ENCODE results near the gene ZNF134. TPM values are rescaled to one million over a fixed set of nuclear protein-coding genes. Genes with fewer than 3 reads are reported as not detected.

The ZNF134 gene
- total RNA-seq, 1 experiment from 2014 or later, result 52.5 TPM

DNA sequence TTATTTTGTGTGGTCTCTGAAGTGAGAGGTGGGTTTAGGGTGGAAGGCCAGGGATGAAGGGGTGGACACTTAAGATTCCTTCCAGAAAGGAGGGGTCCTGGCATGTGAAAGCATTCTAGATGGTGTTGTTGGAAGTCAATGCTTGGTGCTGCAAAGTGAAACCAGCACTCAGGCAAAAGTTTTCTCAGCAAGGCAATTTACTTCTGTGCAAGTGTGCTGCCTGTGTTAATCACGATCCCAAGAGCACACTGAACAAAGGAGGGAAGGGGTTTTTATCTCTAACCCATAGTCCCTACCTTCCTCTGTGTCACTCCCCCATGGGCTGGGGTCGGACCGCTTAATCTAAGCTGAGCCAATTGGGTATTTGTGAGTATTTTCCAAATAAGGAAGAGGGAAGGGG lies 1.3 kb downstream of the ZNF134 start:
- Mint-ChIP-seq H3K4me1 (peaks cover 14% of the 10 kb centered on the region), H3K27ac (peak overlapping the region; percentile 89; the same call in 1 of the 2 replicates), H3K4me3 (peak overlapping the region; percentile 99), H3K27me3 (ENCODE audit: low read depth) (peaks cover 12% of the 10 kb centered on the region), H3K36me3 (peaks cover 61% of the 10 kb centered on the region), H3K9me3 (peaks cover 64% of the 10 kb centered on the region)
- ChIA-PET CTCF (no interaction called here), POLR2A (no interaction called here)
- DNase-seq (ENCODE audit: low spot score) (no peak), ATAC-seq (no peak)
- no peak for TF ChIP-seq EMX1 (CRISPR knock-in tag; IDR thresholded peaks at IDR 0.05)
- TF ChIP-seq, protein P1, sequence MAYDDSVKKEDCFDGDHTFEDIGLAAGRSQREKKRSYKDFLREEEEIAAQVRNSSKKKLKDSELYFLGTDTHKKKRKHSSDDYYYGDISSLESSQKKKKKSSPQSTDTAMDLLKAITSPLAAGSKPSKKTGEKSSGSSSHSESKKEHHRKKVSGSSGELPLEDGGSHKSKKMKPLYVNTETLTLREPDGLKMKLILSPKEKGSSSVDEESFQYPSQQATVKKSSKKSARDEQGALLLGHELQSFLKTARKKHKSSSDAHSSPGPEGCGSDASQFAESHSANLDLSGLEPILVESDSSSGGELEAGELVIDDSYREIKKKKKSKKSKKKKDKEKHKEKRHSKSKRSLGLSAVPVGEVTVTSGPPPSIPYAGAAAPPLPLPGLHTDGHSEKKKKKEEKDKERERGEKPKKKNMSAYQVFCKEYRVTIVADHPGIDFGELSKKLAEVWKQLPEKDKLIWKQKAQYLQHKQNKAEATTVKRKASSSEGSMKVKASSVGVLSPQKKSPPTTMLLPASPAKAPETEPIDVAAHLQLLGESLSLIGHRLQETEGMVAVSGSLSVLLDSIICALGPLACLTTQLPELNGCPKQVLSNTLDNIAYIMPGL (CRISPR knock-in tag; IDR thresholded peaks at IDR 0.05), result no peak
- TF ChIP-seq, protein P2, sequence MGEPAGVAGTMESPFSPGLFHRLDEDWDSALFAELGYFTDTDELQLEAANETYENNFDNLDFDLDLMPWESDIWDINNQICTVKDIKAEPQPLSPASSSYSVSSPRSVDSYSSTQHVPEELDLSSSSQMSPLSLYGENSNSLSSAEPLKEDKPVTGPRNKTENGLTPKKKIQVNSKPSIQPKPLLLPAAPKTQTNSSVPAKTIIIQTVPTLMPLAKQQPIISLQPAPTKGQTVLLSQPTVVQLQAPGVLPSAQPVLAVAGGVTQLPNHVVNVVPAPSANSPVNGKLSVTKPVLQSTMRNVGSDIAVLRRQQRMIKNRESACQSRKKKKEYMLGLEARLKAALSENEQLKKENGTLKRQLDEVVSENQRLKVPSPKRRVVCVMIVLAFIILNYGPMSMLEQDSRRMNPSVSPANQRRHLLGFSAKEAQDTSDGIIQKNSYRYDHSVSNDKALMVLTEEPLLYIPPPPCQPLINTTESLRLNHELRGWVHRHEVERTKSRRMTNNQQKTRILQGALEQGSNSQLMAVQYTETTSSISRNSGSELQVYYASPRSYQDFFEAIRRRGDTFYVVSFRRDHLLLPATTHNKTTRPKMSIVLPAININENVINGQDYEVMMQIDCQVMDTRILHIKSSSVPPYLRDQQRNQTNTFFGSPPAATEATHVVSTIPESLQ (CRISPR knock-in tag; IDR thresholded peaks at IDR 0.05), result no peak
- TF ChIP-seq KAT7 (CRISPR knock-in tag; IDR thresholded peaks at IDR 0.05; ENCODE audit: borderline replicate concordance), result no peak
- no peak for TF ChIP-seq HMGA2 (CRISPR knock-in tag; IDR thresholded peaks at IDR 0.05)
- TF ChIP-seq, protein P3, sequence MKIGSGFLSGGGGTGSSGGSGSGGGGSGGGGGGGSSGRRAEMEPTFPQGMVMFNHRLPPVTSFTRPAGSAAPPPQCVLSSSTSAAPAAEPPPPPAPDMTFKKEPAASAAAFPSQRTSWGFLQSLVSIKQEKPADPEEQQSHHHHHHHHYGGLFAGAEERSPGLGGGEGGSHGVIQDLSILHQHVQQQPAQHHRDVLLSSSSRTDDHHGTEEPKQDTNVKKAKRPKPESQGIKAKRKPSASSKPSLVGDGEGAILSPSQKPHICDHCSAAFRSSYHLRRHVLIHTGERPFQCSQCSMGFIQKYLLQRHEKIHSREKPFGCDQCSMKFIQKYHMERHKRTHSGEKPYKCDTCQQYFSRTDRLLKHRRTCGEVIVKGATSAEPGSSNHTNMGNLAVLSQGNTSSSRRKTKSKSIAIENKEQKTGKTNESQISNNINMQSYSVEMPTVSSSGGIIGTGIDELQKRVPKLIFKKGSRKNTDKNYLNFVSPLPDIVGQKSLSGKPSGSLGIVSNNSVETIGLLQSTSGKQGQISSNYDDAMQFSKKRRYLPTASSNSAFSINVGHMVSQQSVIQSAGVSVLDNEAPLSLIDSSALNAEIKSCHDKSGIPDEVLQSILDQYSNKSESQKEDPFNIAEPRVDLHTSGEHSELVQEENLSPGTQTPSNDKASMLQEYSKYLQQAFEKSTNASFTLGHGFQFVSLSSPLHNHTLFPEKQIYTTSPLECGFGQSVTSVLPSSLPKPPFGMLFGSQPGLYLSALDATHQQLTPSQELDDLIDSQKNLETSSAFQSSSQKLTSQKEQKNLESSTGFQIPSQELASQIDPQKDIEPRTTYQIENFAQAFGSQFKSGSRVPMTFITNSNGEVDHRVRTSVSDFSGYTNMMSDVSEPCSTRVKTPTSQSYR (CRISPR knock-in tag; IDR thresholded peaks at IDR 0.05), result no peak
- TF ChIP-seq FOXK1 (CRISPR knock-in tag; IDR thresholded peaks at IDR 0.05), result no peak
- no peak for TF ChIP-seq ESRRA (CRISPR knock-in tag; IDR thresholded peaks at IDR 0.05; ENCODE audit: borderline replicate concordance)
- TF ChIP-seq SMAD4 (CRISPR knock-in tag; IDR thresholded peaks at IDR 0.05), result no peak
- no peak for TF ChIP-seq MYBL2 (CRISPR knock-in tag; IDR thresholded peaks at IDR 0.05)
- TF ChIP-seq, protein P4, sequence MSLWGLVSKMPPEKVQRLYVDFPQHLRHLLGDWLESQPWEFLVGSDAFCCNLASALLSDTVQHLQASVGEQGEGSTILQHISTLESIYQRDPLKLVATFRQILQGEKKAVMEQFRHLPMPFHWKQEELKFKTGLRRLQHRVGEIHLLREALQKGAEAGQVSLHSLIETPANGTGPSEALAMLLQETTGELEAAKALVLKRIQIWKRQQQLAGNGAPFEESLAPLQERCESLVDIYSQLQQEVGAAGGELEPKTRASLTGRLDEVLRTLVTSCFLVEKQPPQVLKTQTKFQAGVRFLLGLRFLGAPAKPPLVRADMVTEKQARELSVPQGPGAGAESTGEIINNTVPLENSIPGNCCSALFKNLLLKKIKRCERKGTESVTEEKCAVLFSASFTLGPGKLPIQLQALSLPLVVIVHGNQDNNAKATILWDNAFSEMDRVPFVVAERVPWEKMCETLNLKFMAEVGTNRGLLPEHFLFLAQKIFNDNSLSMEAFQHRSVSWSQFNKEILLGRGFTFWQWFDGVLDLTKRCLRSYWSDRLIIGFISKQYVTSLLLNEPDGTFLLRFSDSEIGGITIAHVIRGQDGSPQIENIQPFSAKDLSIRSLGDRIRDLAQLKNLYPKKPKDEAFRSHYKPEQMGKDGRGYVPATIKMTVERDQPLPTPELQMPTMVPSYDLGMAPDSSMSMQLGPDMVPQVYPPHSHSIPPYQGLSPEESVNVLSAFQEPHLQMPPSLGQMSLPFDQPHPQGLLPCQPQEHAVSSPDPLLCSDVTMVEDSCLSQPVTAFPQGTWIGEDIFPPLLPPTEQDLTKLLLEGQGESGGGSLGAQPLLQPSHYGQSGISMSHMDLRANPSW (CRISPR knock-in tag; conservative IDR thresholded peaks at IDR 0.05; ENCODE audit: low read depth), result no peak

DNA sequence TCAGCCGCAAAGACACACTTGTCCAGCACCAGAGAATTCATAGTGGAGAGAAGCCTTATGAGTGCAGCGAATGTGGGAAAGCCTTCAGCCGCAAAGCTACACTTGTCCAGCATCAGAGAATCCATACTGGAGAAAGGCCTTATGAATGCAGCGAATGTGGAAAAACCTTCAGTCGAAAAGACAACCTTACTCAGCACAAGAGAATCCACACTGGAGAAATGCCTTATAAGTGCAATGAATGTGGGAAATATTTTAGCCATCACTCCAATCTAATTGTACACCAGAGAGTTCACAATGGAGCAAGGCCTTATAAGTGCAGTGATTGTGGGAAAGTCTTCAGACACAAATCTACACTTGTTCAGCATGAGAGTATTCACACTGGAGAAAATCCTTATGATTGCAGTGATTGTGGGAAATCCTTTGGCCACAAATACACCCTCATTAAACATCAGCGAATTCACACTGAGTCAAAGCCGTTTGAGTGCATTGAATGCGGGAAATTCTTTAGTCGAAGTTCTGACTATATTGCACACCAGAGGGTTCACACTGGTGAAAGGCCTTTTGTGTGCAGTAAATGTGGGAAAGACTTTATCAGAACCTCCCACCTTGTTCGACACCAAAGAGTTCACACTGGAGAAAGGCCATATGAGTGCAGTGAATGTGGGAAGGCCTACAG lies 6.8 kb downstream of the ZNF134 start:
- no peaks in the 10 kb centered on the region; the same call in 1 of the 2 replicates for H3K4me1 Mint-ChIP-seq
- no peak for DNase-seq (ENCODE audit: low spot score)
- peaks cover 12% of the 10 kb centered on the region for H3K27me3 Mint-ChIP-seq (ENCODE audit: low read depth)
- H3K36me3 Mint-ChIP-seq, result peaks cover 95% of the 10 kb centered on the region
- ChIA-PET CTCF (no interaction called here), POLR2A (no interaction called here)
- peaks cover 89% of the 10 kb centered on the region for H3K9me3 Mint-ChIP-seq
- ATAC-seq, result no peak
- H3K27ac Mint-ChIP-seq, result no peak overlapping the region
- no peak for TF ChIP-seq SMAD4 (CRISPR knock-in tag; IDR thresholded peaks at IDR 0.05)
- TF ChIP-seq NFYB (CRISPR knock-in tag; conservative IDR thresholded peaks at IDR 0.05; ENCODE audit: low read depth), result no peak
- no peak for TF ChIP-seq ZNF263 (CRISPR knock-in tag; IDR thresholded peaks at IDR 0.05; ENCODE audit: low read depth)
- TF ChIP-seq, protein P5, sequence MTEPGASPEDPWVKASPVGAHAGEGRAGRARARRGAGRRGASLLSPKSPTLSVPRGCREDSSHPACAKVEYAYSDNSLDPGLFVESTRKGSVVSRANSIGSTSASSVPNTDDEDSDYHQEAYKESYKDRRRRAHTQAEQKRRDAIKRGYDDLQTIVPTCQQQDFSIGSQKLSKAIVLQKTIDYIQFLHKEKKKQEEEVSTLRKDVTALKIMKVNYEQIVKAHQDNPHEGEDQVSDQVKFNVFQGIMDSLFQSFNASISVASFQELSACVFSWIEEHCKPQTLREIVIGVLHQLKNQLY (CRISPR knock-in tag; IDR thresholded peaks at IDR 0.05), result no peak
- peak; percentile 19; the same call in 1 of the 2 replicates for TF ChIP-seq GTF2I (CRISPR knock-in tag; conservative IDR thresholded peaks at IDR 0.05)
- no peak for TF ChIP-seq HMGA2 (CRISPR knock-in tag; IDR thresholded peaks at IDR 0.05)
- TF ChIP-seq, protein P6, sequence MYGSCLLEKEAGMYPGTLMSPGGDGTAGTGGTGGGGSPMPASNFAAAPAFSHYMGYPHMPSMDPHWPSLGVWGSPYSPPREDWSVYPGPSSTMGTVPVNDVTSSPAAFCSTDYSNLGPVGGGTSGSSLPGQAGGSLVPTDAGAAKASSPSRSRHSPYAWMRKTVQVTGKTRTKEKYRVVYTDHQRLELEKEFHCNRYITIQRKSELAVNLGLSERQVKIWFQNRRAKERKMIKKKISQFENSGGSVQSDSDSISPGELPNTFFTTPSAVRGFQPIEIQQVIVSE (CRISPR knock-in tag; IDR thresholded peaks at IDR 0.05; ENCODE audit: borderline replicate concordance), result no peak
- H3K4me3 Mint-ChIP-seq, result no peak overlapping the region
